Chondrocyte (in vitro differentiated cells): ENCODE data around the gene SLC18A3. TPM values are rescaled to one million over a fixed set of nuclear protein-coding genes. Genes with fewer than 3 reads are reported as not detected.

Experiments used
- DNase-seq: peaks from one replicate; pipeline ENCODE4 v3.0.0; 2021; ENCODE audit warnings: mixed read lengths, low spot score
- H3K27ac Mint-ChIP-seq: one replicate; pipeline ENCODE4 v1.8.0; 2021; ENCODE audit warnings: mild to moderate bottlenecking, moderate library complexity, mixed read lengths; ENCODE audit not compliant: unreplicated experiment
- H3K27me3 Mint-ChIP-seq: 2 replicates; pipeline ENCODE4 v1.8.0; 2021; ENCODE audit warnings: low read depth, mixed read lengths
- H3K36me3 Mint-ChIP-seq: 2 replicates; pipeline ENCODE4 v1.8.0; 2021; ENCODE audit warnings: low read depth, mixed read lengths
- H3K4me1 Mint-ChIP-seq: 2 replicates; pipeline ENCODE4 v1.8.0; 2021; ENCODE audit warnings: low read depth, mild to moderate bottlenecking, mixed read lengths
- H3K4me3 Mint-ChIP-seq: one replicate; pipeline ENCODE4 v1.8.0; 2021; ENCODE audit warnings: mild to moderate bottlenecking, moderate library complexity, mixed read lengths; ENCODE audit not compliant: unreplicated experiment
- H3K9me3 Mint-ChIP-seq: 2 replicates; pipeline ENCODE4 v1.8.0; 2021; ENCODE audit warnings: low read depth, mixed read lengths
- CTCF ChIP-seq: fragments of 200-600 bp; sonication (generic); IDR thresholded peaks from 2 replicates; pipeline ENCODE4 v1.5.0; 2021; ENCODE audit warnings: antibody characterized with exemption, mild to moderate bottlenecking, moderate library complexity
- total RNA-seq: library from RNA; stranded (reverse); gene quantifications from 3 replicates; pipeline ENCODE4 v1.2.1, GENCODE V29; 2021

The SLC18A3 gene
- total RNA-seq, 1 donor from 2014 or later = not detected

DNA sequence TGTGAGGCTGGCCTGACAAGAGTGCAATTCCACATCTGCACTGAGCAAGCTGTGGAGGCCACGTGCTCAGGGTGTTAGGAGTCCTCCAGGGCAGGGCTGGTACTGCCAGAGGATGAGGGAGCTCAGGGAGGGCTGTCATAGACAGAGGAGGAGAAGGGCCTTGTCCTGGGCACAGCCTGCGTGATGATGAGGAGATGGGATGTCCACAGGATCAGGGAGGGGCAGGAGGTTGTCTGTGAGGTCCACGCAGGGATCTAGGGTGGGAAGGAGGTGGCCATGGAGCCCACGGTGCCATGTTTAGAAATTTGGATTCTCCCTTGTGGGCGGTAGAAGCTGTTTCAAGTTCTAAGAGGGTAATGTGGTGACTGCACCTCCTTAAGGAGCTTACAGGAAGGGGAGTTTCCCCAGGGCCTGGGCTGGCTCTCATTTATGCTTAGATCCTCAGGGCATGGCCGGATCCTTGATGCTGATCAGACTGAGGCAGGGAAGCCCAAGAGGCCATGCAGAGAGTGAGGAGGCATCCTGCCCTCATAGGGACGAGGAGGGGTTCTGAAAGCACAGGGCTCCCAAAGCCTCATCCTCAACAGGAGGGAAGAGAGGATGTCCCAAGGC, 34.0 kb downstream of the SLC18A3 start:
- Mint-ChIP-seq H3K36me3 (no peaks in the 10 kb centered on the region), H3K27me3 (peaks cover 45% of the 10 kb centered on the region), H3K27ac (no peak overlapping the region), H3K4me3 (no peak overlapping the region), H3K9me3 (no peaks in the 10 kb centered on the region), H3K4me1 (no peaks in the 10 kb centered on the region)
- peak; percentile 48 for DNase-seq
- TF ChIP-seq CTCF = no peak

GRCh38 chr10:49645417-49645816, 35.3 kb downstream of the SLC18A3 start:
- H3K27me3 Mint-ChIP-seq = peaks cover 41% of the 10 kb centered on the region
- no peak overlapping the region for H3K4me3 Mint-ChIP-seq

DNA sequence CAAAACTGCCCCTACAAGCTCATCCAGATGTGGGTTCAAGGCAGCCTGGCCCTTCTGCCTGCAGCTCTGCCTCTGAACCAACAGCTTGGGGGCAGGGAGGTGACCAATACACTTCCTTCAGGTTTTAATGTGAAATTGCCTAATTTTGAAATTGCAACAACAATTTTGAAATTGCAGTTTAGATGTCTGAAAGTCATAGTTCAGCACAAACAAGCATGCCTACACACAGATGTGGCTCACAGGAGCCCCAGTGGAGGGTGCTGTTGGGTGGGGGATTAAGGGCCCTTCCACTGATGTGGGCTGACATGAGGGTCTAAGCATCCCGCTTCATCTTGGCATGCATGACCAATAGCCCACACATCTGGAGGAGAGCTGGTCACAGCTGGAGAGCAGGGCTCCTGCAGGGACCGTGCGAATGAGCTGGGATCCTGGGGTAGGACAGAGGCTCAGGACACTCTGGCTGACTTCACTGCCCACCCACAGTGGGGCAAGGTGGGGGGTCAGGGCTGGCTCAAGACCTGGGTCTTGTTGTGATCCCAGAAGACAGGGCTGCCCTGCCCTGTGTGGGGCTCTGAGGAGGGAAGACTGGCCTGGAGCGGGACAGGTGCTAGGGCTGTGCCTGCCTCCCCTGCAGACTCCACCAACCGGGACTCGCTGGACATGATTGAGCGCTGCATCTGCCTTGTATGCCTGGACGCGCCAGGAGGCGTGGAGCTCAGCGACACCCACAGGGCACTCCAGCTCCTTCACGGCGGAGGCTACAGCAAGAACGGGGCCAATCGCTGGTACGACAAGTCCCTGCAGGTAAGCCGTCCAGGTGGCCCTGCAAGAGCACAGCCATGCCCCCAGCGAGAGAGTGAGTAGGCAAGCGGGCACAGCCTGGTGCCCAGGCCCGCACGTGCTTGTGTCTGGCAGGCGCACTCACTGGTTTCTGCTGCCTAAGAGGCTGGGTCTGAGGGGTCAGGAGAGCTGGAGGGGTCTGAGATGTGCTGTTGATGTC, 36.1 kb downstream of the SLC18A3 start:
- no peak overlapping the region for H3K27ac Mint-ChIP-seq
- TF ChIP-seq CTCF = no peak
- H3K9me3 Mint-ChIP-seq = no peaks in the 10 kb centered on the region
- no peaks in the 10 kb centered on the region for H3K4me1 Mint-ChIP-seq
- H3K4me3 Mint-ChIP-seq = no peak overlapping the region
- H3K36me3 Mint-ChIP-seq = no peaks in the 10 kb centered on the region
- peak; percentile 91 for DNase-seq
- peaks cover 38% of the 10 kb centered on the region for H3K27me3 Mint-ChIP-seq

More at GRCh38 chr10:49645417-49645816, 35.3 kb downstream of the SLC18A3 start:
- TF ChIP-seq CTCF = no peak
- no peaks in the 10 kb centered on the region for H3K4me1 Mint-ChIP-seq
- no peak overlapping the region for H3K27ac Mint-ChIP-seq
- H3K36me3 Mint-ChIP-seq = no peaks in the 10 kb centered on the region
- DNase-seq = peak; percentile 61
- H3K9me3 Mint-ChIP-seq = no peaks in the 10 kb centered on the region

DNA sequence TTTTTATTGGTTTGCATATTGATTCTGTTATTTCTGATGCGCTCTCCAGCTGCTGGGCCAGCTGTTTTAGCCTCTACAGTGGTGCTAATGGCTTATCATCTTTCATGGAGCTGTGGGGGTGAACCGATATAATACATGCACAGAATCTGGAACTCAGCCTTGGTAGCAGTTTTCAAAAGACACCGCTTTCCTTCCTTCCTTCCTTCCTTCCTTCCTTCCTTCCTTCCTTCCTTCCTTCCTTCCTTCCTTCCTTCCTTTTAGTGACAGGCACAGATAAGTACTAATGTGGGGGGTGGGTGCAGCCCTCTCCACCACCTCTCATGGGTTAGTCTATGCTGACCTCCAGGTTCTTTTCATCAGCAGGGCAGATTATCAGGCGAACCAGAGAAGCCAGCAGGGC, 37.4 kb downstream of the SLC18A3 start:
- no peaks in the 10 kb centered on the region for H3K36me3 Mint-ChIP-seq
- DNase-seq = peak; percentile 19
- peaks cover 41% of the 10 kb centered on the region for H3K27me3 Mint-ChIP-seq
- no peak overlapping the region for H3K4me3 Mint-ChIP-seq
- no peaks in the 10 kb centered on the region for H3K4me1 Mint-ChIP-seq
- TF ChIP-seq CTCF = no peak
- no peaks in the 10 kb centered on the region for H3K9me3 Mint-ChIP-seq
- no peak overlapping the region for H3K27ac Mint-ChIP-seq

DNA sequence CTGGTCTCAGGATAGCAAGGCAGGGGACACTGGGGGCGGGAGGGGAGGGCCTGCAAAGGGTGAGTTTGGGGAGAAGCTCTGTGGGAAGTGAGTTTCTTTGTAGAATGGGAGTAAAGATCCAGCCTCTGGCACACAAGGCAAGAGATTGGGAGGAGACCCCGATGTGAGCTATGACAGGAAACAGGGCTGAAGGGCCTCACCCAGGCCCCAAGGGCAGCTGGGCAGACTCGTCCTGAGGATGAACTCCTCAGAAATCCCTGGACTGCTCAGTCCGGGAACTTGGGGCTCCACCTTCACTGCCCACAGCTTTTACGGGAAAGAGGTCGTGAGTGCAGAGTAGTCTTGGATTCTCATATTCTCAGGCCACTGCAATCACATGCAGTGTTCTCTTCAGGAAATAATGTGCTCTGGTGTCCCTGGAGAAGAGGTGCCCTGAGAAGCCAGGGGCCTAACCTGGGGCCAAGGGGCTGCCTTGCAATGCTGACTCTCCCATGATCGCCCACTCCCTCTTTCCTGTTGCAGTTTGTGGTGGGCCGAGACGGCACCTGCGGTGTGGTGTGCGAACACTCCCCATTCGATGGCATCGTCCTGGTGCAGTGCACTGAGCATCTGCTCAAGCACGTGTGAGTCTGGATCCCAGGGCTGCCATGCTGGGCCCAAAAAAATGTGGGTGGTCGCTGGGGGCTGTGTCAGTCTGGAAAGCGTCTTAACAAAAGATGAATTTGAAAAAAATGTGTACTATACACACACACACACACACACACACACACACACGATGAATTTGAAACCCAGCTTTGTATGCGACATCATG, 38.1 kb downstream of the SLC18A3 start:
- Mint-ChIP-seq H3K4me1 (no peaks in the 10 kb centered on the region), H3K27me3 (peaks cover 47% of the 10 kb centered on the region), H3K27ac (no peak overlapping the region), H3K36me3 (no peaks in the 10 kb centered on the region), H3K9me3 (no peaks in the 10 kb centered on the region), H3K4me3 (no peak overlapping the region)
- no peak for TF ChIP-seq CTCF
- peak; percentile 72 for DNase-seq
